ENCODE measurements around the gene INAFM2. TPM values are rescaled to one million over a fixed set of nuclear protein-coding genes. Genes with fewer than 3 reads are reported as not detected.

The INAFM2 gene
- 10 to 100 TPM; 15.7 to 36.2 (median 25.6) TPM for total RNA-seq

DNA sequence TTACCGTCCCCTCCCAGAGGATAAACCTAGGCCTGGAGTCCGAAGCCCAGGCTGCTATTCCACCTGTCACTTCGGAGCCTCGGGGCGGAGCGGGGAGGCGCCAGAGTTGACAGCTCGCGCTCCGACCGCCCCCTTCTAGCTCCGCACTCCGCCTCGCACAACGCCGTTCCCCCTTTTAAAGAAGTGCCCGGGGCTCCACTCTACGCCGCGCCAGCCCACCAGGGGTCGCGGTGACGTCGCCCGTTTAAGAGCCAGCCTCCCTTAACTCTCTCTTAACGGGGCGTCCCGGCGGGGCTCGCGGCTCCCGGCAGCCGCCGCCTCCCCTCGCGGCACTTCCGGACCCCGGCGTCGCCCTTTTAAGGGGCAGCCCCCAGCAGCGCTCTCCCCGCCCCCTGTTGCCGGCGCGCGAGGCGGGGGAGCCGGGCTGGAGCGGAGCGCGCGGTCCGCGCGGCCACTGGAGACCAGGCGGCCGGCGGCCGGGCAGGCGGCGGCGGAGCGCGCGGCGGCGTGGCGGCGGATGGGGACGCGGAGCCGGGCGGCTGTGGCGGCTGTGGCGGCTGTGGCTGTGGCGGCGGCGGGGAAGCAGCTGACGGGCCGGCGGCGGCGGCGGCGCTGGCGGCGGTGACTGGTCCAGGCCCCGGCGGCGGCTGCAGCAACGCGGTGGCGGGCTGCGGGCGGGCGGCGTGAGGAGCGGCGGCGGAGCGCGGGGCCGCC lies at the start of gene INAFM2:
TSS of gene INAFM2 (plus strand) at position 454 of the 714 bp plus-strand sequence. CDS start 364 bp downstream, outside the sequence.
- H3K4me3 ChIP-seq: peak within 1 kb of the TSS; percentile 66 to 93 (median 78)
- 0 to 1% methylated on average over 3 to 43 of the region's 103 CpGs for WGBS, 2 donors
- H3K27me3 ChIP-seq: no peaks in the 10 kb centered on the region
- DNase-seq (peak; percentile 93 to 98), ATAC-seq (ENCODE audit: low FRiP score in 2 of 2) (peak; percentile 94 to 95)
- H3K9me3 ChIP-seq: no peaks in the 10 kb centered on the region
- peaks cover 21 to 54% (median 29%) of the 10 kb centered on the region in 4 donors for H3K4me1 ChIP-seq
- peak within 1 kb of the TSS; percentile 76 to 91 (median 82) for H3K27ac ChIP-seq
- H3K36me3 ChIP-seq: no peaks in the 10 kb centered on the region
- TF ChIP-seq POLR2AphosphoS5 (IDR thresholded peaks at IDR 0.05): peak in 1 of 2 donors; percentile 66
- no peak for TF ChIP-seq EP300 (IDR thresholded peaks at IDR 0.05)
- peak in 1 of 4 donors; percentile 67 for TF ChIP-seq POLR2A (IDR thresholded peaks at IDR 0.05)
- TF ChIP-seq, protein P1, sequence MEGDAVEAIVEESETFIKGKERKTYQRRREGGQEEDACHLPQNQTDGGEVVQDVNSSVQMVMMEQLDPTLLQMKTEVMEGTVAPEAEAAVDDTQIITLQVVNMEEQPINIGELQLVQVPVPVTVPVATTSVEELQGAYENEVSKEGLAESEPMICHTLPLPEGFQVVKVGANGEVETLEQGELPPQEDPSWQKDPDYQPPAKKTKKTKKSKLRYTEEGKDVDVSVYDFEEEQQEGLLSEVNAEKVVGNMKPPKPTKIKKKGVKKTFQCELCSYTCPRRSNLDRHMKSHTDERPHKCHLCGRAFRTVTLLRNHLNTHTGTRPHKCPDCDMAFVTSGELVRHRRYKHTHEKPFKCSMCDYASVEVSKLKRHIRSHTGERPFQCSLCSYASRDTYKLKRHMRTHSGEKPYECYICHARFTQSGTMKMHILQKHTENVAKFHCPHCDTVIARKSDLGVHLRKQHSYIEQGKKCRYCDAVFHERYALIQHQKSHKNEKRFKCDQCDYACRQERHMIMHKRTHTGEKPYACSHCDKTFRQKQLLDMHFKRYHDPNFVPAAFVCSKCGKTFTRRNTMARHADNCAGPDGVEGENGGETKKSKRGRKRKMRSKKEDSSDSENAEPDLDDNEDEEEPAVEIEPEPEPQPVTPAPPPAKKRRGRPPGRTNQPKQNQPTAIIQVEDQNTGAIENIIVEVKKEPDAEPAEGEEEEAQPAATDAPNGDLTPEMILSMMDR (IDR thresholded peaks at IDR 0.05): peak; percentile 74 to 92 (median 87)

DNA sequence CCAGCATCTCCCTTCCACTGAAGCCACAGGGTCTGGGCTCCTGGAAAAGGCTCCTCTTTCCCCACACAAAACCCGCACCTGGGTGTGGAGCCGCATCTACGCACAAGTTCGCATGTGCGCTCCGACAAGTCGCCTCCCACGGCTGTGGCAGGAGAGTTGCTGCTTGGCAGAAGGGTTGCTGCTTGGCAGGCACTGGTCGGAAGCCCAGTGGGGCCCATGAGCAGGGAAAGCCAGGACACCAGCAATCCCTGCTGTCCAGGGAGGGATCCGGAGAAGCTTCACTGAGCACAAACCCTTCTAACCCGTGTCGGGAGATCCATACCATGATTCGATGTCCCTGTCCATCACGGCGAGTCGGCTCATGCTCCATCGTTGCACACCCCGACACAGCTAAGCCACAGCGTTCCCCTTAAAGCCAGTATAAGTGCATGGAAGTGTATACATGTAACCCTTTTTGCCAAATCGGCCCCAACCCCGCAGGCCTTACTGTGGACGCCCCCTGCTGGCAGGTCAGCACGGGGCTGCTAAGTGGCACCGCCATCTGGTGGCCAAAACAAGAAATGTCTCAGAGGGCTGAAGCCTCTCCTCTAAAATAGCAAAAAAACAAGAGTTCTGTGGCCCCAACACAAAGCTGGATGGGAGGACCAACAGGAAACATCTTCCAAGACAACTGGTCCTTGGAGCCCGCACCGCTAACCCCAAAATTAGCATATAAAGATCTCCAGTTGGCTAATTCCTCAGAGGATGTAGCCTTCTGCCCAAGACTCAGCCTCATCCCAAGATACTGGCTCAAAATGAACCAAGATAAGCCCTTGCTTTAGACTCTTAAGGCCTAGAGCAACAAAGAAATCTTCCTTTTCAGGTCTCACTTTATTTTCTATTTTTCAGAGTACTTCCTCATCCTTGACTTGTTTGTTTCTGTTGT lies 48.9 kb upstream of the INAFM2 start:
- Histone ChIP-seq H3K4me3 (no peak overlapping the region), H3K9me3 (no peaks in the 10 kb centered on the region), H3K36me3 (no peaks in the 10 kb centered on the region), H3K4me1 (peaks cover 2 to 13% (median 5%) of the 10 kb centered on the region in 4 donors), H3K27me3 (peaks cover 0 to 4% (median under 1%) of the 10 kb centered on the region in 4 donors), H3K27ac (no peak overlapping the region)
- ATAC-seq (ENCODE audit: low FRiP score in 2 of 2) (peak; percentile 82 to 89), DNase-seq (peak; percentile 85 to 86)
- WGBS, 2 donors: 45 to 54% methylated on average over 14 to 26 of the region's 26 CpGs
- TF ChIP-seq EP300 (IDR thresholded peaks at IDR 0.05) (no peak), POLR2A (IDR thresholded peaks at IDR 0.05) (no peak)
- TF ChIP-seq, protein P1 (IDR thresholded peaks at IDR 0.05): peak; percentile 99 to 100 (median 99)

GRCh38 chr15:40275523-40275922 lies 48.0 kb upstream of the INAFM2 start:
- H3K4me1 ChIP-seq: peaks cover 4 to 19% (median 12%) of the 10 kb centered on the region in 4 donors
- TF ChIP-seq POLR2AphosphoS5 (IDR thresholded peaks at IDR 0.05): no peak
- TF ChIP-seq EP300 (IDR thresholded peaks at IDR 0.05): no peak
- TF ChIP-seq, protein P1 (IDR thresholded peaks at IDR 0.05): no peak
- TF ChIP-seq POLR2A (IDR thresholded peaks at IDR 0.05): no peak
- 69 to 78% methylated on average over 5 of the region's 5 CpGs for WGBS, 2 donors
- peaks cover 0 to 13% (median 5%) of the 10 kb centered on the region in 4 donors for H3K27me3 ChIP-seq
- no peak for DNase-seq
- H3K9me3 ChIP-seq: no peaks in the 10 kb centered on the region
- no peaks in the 10 kb centered on the region for H3K36me3 ChIP-seq
- H3K4me3 ChIP-seq: no peak overlapping the region
- no peak for ATAC-seq (ENCODE audit: low FRiP score in 2 of 2)
- H3K27ac ChIP-seq: no peak overlapping the region

GRCh38 chr15:40275954-40276353 lies 47.5 kb upstream of the INAFM2 start:
- no peak for ATAC-seq (ENCODE audit: low FRiP score in 2 of 2)
- Histone ChIP-seq H3K4me3 (no peak overlapping the region), H3K36me3 (no peaks in the 10 kb centered on the region), H3K9me3 (no peaks in the 10 kb centered on the region), H3K27ac (no peak overlapping the region), H3K27me3 (peaks cover 0 to 17% (median 6%) of the 10 kb centered on the region in 4 donors), H3K4me1 (peaks cover 4 to 20% (median 12%) of the 10 kb centered on the region in 4 donors)
- TF ChIP-seq EP300 (IDR thresholded peaks at IDR 0.05) (no peak), POLR2AphosphoS5 (IDR thresholded peaks at IDR 0.05) (no peak), POLR2A (IDR thresholded peaks at IDR 0.05) (no peak)
- TF ChIP-seq, protein P1 (IDR thresholded peaks at IDR 0.05): no peak
- DNase-seq: no peak
- WGBS, 2 donors: 96 to 100% methylated on average over 3 to 7 of the region's 7 CpGs
